ENCODE measurements around the gene VSIG4. TPM values are rescaled to one million over a fixed set of nuclear protein-coding genes. Genes with fewer than 3 reads are reported as not detected.

VSIG4 gene
- total RNA-seq, 4 donors from 2014 or later: 22.3 to 253 (median 97.0) TPM

GRCh38 chrX:66008328-66008970 is 31.4 kb downstream of the VSIG4 start:
- Histone ChIP-seq H3K27me3 (no peaks in the 10 kb centered on the region), H3K27ac (no peak overlapping the region), H3K4me3 (no peak overlapping the region), H3K4me1 (no peaks in the 10 kb centered on the region), H3K9me3 (no peaks in the 10 kb centered on the region), H3K36me3 (no peaks in the 10 kb centered on the region)
- WGBS, 2 donors (ENCODE audit: low coverage in 1 of 2): 20 to 57% methylated on average over 2 to 3 of the region's 3 CpGs
- TF ChIP-seq CTCF (IDR thresholded peaks at IDR 0.05): no peak
- no peak for TF ChIP-seq EP300 (IDR thresholded peaks at IDR 0.05)
- no peak for TF ChIP-seq POLR2A (IDR thresholded peaks at IDR 0.05)
- TF ChIP-seq POLR2AphosphoS5 (IDR thresholded peaks at IDR 0.05): no peak
- ATAC-seq: no peak

- Histone ChIP-seq H3K36me3 (no peaks in the 10 kb centered on the region), H3K4me3 (no peak overlapping the region), H3K4me1 (no peaks in the 10 kb centered on the region), H3K9me3 (no peaks in the 10 kb centered on the region), H3K27me3 (no peaks in the 10 kb centered on the region), H3K27ac (no peak overlapping the region)
- no peak for ATAC-seq
- TF ChIP-seq EP300 (IDR thresholded peaks at IDR 0.05) (no peak), POLR2AphosphoS5 (IDR thresholded peaks at IDR 0.05) (no peak), POLR2A (IDR thresholded peaks at IDR 0.05) (no peak), CTCF (IDR thresholded peaks at IDR 0.05) (no peak)
These were observed 32.0 kb downstream of the VSIG4 start for GRCh38 chrX:66007851-66008250.

- no peak for TF ChIP-seq POLR2A (IDR thresholded peaks at IDR 0.05)
- TF ChIP-seq POLR2AphosphoS5 (IDR thresholded peaks at IDR 0.05): no peak
- TF ChIP-seq CTCF (IDR thresholded peaks at IDR 0.05): no peak
- no peak for TF ChIP-seq EP300 (IDR thresholded peaks at IDR 0.05)
- ATAC-seq: no peak
These were observed 33.9 kb downstream of the VSIG4 start for GRCh38 chrX:66005830-66006449.

GRCh38 chrX:66004928-66005829 is 34.7 kb downstream of the VSIG4 start:
- Histone ChIP-seq H3K9me3 (no peaks in the 10 kb centered on the region), H3K27me3 (no peaks in the 10 kb centered on the region), H3K27ac (no peak overlapping the region), H3K36me3 (no peaks in the 10 kb centered on the region), H3K4me1 (no peaks in the 10 kb centered on the region), H3K4me3 (no peak overlapping the region)
- TF ChIP-seq POLR2A (IDR thresholded peaks at IDR 0.05) (no peak), EP300 (IDR thresholded peaks at IDR 0.05) (no peak), POLR2AphosphoS5 (IDR thresholded peaks at IDR 0.05) (no peak), CTCF (IDR thresholded peaks at IDR 0.05) (no peak)
- ATAC-seq: no peak
- 75 to 100% methylated on average over 1 of the region's 1 CpG for WGBS, 2 donors (ENCODE audit: low coverage in 1 of 2)

More at GRCh38 chrX:66005830-66006449, 33.9 kb downstream of the VSIG4 start:
- H3K4me3 ChIP-seq: no peak overlapping the region
- WGBS, 2 donors (ENCODE audit: low coverage in 1 of 2): 72 to 80% methylated on average over 2 to 4 of the region's 4 CpGs
- H3K4me1 ChIP-seq: no peaks in the 10 kb centered on the region
- no peaks in the 10 kb centered on the region for H3K27me3 ChIP-seq
- H3K27ac ChIP-seq: no peak overlapping the region
- H3K36me3 ChIP-seq: no peaks in the 10 kb centered on the region
- no peaks in the 10 kb centered on the region for H3K9me3 ChIP-seq

All from gastroesophageal sphincter (tissue), 4 donors.